Stimulated activated CD8-positive, alpha-beta memory T cell treated with anti-CD3 and anti-CD28 coated beads, Interleukin-15, amount 100 ng/mL, for 4 hours (primary cell): ENCODE results near the gene SFXN5.

Experiments used
- DNase-seq, 2 donors: peaks; one replicate each; pipeline ENCODE4 v3.0.0-alpha.2; 2020; ENCODE audit warnings: low read depth in 2 of 2

Gene SFXN5

GRCh38 chr2:72942293-72942692, 129.2 kb downstream of the SFXN5 start:
- DNase-seq, result no peak

- DNase-seq, result no peak
Observed at GRCh38 chr2:72940786-72941185, 130.7 kb downstream of the SFXN5 start.

- DNase-seq, result no peak
Observed at GRCh38 chr2:72940361-72940760, 131.2 kb downstream of the SFXN5 start.

GRCh38 chr2:72938455-72938854, 133.1 kb downstream of the SFXN5 start:
- no peak for DNase-seq

GRCh38 chr2:72937356-72937669, 134.2 kb downstream of the SFXN5 start:
- DNase-seq, result no peak

- no peak for DNase-seq
Observed at GRCh38 chr2:72936660-72937355, 134.7 kb downstream of the SFXN5 start.

GRCh38 chr2:72935611-72935957, 135.9 kb downstream of the SFXN5 start:
- DNase-seq, result no peak

- no peak for DNase-seq
Observed at GRCh38 chr2:72934683-72935610, 136.6 kb downstream of the SFXN5 start.

GRCh38 chr2:72933646-72934151, 137.8 kb downstream of the SFXN5 start:
- DNase-seq, result no peak

- DNase-seq, result no peak
Observed at GRCh38 chr2:72933207-72933606, 138.3 kb downstream of the SFXN5 start.

- DNase-seq, result no peak
Observed at GRCh38 chr2:72932805-72933204, 138.7 kb downstream of the SFXN5 start.

- no peak for DNase-seq
Observed at GRCh38 chr2:72932045-72932740, 139.3 kb downstream of the SFXN5 start.

GRCh38 chr2:72931280-72931910, 140.1 kb downstream of the SFXN5 start:
- DNase-seq, result no peak

GRCh38 chr2:72929010-72929409, 142.5 kb downstream of the SFXN5 start:
- DNase-seq, result no peak

GRCh38 chr2:72927619-72928550, 143.6 kb downstream of the SFXN5 start:
- no peak for DNase-seq

GRCh38 chr2:72926811-72927465, 144.6 kb downstream of the SFXN5 start:
- DNase-seq, result no peak

GRCh38 chr2:72926368-72926767, 145.1 kb downstream of the SFXN5 start:
- no peak for DNase-seq

- no peak for DNase-seq
Observed at GRCh38 chr2:72925328-72925943, 146.1 kb downstream of the SFXN5 start.

- DNase-seq, result no peak
Observed at GRCh38 chr2:72924353-72925240, 146.9 kb downstream of the SFXN5 start.
